Measurements from ENCODE around the gene FOXO3. TPM values are rescaled to one million over a fixed set of nuclear protein-coding genes. Genes with fewer than 3 reads are reported as not detected.

FOXO3 gene
- total RNA-seq, 1 donor from 2014 or later: 60.3 TPM

DNA sequence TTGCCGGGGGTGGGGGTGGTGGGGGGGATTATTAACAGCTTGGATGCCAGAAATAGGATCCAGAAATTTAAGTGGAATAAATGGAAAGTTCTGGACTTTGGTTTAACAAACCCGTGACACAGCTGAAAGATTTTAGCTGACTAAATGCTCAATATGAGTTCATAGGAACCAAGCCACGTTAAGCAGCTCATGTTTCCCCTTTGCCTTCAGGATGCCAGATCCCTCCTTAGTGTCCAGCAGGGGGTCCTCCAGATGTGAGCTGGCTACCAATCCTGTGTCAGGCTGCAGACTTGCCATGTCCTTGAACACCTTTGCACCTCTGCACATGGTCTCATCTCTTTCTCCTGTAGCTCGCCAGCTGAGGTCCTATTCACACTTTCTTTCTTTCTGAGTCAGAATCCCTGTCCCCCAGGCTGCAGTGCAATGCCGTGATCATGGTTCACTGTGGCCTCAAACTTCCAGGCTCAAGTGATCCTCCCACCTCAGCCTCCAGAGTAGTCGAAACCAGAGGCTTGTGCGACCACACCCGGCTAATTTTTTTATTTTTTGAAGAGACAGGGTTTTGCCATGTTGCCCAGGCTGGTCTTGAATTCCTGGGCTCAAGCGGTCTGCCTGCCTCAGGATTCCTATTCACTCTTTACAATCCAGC, 154.2 kb downstream of the FOXO3 start:
- Mint-ChIP-seq H3K9me3 (ENCODE audit: unreplicated experiment) (no peaks in the 10 kb centered on the region), H3K36me3 (ENCODE audit: unreplicated experiment) (no peaks in the 10 kb centered on the region), H3K4me3 (ENCODE audit: unreplicated experiment) (no peak overlapping the region), H3K27me3 (ENCODE audit: unreplicated experiment) (peaks cover 4% of the 10 kb centered on the region), H3K27ac (ENCODE audit: unreplicated experiment) (no peak overlapping the region), H3K4me1 (ENCODE audit: unreplicated experiment) (peaks cover 23% of the 10 kb centered on the region)
- TF ChIP-seq CTCF (IDR thresholded peaks at IDR 0.05): no peak
- no peak for DNase-seq (ENCODE audit: extremely low spot score, unreplicated experiment)

- H3K4me3 Mint-ChIP-seq (ENCODE audit: unreplicated experiment): no peak overlapping the region
- peaks cover 2% of the 10 kb centered on the region for H3K27me3 Mint-ChIP-seq (ENCODE audit: unreplicated experiment)
- H3K4me1 Mint-ChIP-seq (ENCODE audit: unreplicated experiment): peaks cover 25% of the 10 kb centered on the region
- no peaks in the 10 kb centered on the region for H3K36me3 Mint-ChIP-seq (ENCODE audit: unreplicated experiment)
- DNase-seq (ENCODE audit: extremely low spot score, unreplicated experiment): no peak
- TF ChIP-seq CTCF (IDR thresholded peaks at IDR 0.05): no peak
- H3K27ac Mint-ChIP-seq (ENCODE audit: unreplicated experiment): no peak overlapping the region
- no peaks in the 10 kb centered on the region for H3K9me3 Mint-ChIP-seq (ENCODE audit: unreplicated experiment)
Observed at GRCh38 chr6:108715832-108716231, 155.1 kb downstream of the FOXO3 start.

GRCh38 chr6:108716801-108717791, 156.4 kb downstream of the FOXO3 start:
- no peak overlapping the region for H3K4me3 Mint-ChIP-seq (ENCODE audit: unreplicated experiment)
- H3K27ac Mint-ChIP-seq (ENCODE audit: unreplicated experiment): no peak overlapping the region
- peaks cover 3% of the 10 kb centered on the region for H3K27me3 Mint-ChIP-seq (ENCODE audit: unreplicated experiment)
- no peak for TF ChIP-seq CTCF (IDR thresholded peaks at IDR 0.05)
- peaks cover 21% of the 10 kb centered on the region for H3K4me1 Mint-ChIP-seq (ENCODE audit: unreplicated experiment)
- H3K9me3 Mint-ChIP-seq (ENCODE audit: unreplicated experiment): no peaks in the 10 kb centered on the region
- no peaks in the 10 kb centered on the region for H3K36me3 Mint-ChIP-seq (ENCODE audit: unreplicated experiment)
- DNase-seq (ENCODE audit: extremely low spot score, unreplicated experiment): no peak

DNA sequence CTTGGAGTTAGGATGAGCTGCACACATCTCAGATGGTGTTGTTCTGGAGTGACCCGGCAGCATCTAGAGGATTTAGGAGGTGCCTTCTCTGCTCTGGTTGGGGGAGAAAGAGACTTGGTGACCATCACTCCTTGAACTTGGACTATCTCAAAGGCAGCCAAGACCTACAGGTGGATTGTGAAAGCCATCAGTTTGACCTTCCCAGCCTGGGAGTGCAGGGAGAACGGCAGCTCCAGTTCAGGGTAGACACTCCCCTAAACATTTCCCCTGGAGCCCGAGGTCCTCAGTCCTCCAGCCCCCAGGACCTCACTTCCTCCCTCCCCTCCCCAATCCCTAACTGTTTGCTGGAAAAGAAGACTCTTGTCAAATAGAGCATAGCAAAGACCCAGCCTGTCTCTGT, 158.8 kb downstream of the FOXO3 start:
- Mint-ChIP-seq H3K27ac (ENCODE audit: unreplicated experiment) (no peak overlapping the region), H3K4me3 (ENCODE audit: unreplicated experiment) (no peak overlapping the region), H3K4me1 (ENCODE audit: unreplicated experiment) (peaks cover 12% of the 10 kb centered on the region), H3K9me3 (ENCODE audit: unreplicated experiment) (peaks cover 12% of the 10 kb centered on the region), H3K36me3 (ENCODE audit: unreplicated experiment) (peaks cover 4% of the 10 kb centered on the region), H3K27me3 (ENCODE audit: unreplicated experiment) (peaks cover 3% of the 10 kb centered on the region)
- DNase-seq (ENCODE audit: extremely low spot score, unreplicated experiment): no peak
- TF ChIP-seq CTCF (IDR thresholded peaks at IDR 0.05): no peak

DNA sequence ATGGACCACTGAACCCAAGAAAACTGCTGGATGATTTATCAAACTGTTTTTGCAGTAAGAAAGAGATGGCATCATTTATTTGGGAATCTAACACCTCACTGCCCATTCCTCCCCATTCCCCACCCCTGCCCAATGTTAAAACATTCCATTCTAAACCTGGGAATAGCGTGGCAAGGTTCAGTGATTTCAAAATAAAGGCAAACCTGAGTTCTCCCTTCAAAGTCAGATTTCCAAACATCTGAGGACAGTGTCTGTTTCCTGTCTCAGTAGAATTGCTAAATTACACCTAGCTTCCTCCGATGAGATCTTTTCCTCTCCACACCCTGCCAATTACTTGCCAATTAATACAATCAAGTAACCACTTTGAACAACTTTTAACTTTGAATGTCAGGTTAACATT, 160.1 kb downstream of the FOXO3 start:
- Mint-ChIP-seq H3K4me3 (ENCODE audit: unreplicated experiment) (no peak overlapping the region), H3K27ac (ENCODE audit: unreplicated experiment) (no peak overlapping the region), H3K27me3 (ENCODE audit: unreplicated experiment) (peaks cover 3% of the 10 kb centered on the region), H3K4me1 (ENCODE audit: unreplicated experiment) (peaks cover 5% of the 10 kb centered on the region), H3K9me3 (ENCODE audit: unreplicated experiment) (peaks cover 14% of the 10 kb centered on the region), H3K36me3 (ENCODE audit: unreplicated experiment) (peaks cover 4% of the 10 kb centered on the region)
- no peak for TF ChIP-seq CTCF (IDR thresholded peaks at IDR 0.05)
- DNase-seq (ENCODE audit: extremely low spot score, unreplicated experiment): no peak

Measured in osteocyte (in vitro differentiated cells).